CD4-positive, alpha-beta T cell treated with Interleukin-6 for 4 hours (primary cell): ENCODE data around the gene RAVER1.

ENCODE experiments used
- DNase-seq: peaks from one replicate; pipeline ENCODE4 v3.0.0-alpha.2; 2020; ENCODE audit warnings: mixed read lengths

Gene RAVER1

DNA sequence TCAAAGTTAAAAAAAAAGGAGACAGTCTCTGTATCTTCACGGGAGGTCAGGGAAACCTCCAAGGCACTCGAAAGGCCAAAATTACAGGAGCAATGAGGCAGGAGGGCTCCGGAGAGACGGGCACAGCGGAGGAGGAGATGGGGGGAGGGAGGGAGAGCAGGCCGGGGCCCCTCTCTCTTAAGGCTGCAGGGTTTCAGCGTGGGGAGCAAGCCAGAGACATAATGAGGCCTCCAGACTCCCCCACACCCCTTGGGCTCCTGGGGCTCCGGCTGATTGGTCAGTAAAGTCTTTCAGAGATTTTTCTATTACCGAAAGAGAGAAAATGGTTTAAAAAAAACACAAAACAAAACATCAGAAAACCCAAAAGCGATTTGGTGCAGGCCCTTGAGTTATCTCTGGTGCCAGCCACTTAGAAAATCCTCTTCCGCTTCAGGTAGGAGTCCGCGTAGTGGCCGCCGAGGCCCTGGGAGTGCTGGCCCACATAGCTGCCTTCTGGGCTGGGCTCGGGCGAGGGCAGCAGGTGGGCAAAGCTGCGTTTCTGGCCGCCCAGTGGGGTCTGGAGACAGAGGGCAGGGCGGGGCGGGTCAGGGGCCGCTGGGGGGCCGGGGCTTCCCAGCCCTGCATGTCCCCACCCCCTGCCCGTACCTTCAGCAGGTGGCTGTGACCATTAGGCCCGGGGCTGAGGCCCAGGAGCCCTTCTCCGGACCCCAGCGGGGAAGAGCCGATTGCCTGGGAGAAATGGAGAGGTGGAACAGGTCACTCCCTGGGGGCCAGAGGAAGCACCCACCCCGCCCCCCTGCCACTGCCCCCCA, 16.1 kb downstream of the RAVER1 start:
- no peak for DNase-seq

DNA sequence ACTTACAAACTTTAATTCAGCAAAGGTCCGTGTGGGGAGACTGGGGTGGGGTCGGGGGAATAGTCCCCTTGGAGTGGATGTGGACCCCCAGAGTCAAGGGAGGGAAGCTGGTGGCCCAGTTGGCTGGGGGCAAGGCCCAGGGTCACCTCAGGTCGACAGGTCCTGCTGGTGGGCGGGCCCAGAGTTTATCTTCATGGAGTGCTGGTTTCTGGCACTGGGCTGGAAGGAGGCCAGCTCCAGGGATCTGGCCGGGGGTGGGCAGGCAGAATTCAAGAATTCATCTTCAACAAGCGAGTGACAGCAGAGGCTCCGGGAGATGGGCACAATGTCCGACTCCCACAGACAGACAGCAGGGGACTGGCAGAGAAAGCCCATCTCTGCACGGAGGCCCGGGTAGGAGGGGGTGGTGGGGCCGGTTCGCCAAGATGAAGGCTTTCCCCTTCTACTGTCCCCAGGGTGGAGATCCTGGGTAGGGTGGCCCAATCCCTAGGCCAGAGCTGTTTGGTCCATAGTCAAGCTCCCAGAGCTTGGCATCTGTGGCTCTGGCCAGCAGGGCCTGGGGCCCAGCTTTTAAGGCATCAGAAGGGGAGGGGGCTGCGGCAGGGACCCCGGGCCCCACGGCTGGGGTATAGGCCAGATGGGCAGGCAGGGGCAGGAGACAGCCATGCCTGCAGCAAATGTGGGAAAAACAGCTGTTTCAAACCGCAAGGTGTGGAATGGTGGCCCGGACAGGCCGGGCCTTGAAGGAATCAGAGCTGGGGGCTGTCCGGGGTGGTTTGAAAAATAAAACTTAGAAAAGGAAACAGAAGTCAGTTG, 16.9 kb downstream of the RAVER1 start:
- no peak for DNase-seq

DNA sequence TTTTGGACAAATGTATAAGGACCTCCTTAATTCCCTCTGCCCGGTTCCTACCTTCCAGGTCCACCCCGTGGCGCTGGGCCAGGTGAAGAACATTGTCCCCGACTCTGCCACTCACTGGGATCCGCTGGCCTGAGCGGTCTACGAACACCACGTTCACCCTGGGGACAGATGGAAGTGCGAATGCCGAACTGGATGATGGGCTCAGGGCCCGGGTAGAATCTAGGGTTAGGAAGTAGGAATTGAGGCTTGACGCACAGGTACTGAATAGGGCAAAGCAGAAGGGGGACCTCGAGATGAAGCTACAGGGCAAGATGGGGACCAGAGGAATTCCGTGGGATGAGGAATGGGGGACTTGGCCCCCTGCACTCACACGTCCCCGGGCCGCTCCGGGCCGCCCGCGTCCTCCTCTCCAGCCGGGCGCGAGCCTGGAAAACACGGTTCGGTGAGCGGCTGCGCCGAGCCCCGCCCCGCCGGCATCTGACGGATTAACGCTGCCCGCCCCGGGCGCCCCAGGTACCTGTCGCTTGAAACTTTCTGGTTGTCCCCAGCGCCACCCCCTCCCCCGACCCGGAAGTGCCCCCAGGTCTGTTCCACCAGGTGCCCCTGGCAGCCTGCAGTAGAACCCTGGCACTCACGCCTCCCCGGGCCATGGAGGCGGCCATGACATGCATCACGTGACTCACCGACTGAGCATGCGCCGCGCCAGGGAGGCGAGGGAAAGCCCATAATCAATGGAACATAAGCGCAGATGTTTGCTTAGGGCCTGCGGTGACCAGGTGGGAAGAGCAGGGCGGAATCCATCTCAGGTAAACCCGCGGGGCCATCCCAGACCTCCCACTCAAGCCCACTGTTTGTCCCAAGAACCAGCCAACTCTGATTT, 17.8 kb downstream of the RAVER1 start, which contains the start of gene FDX2:
TSS of gene FDX2 (minus strand) at position 681 of the 880 bp plus-strand sequence. CDS start at position 662, 19 bp downstream.
- DNase-seq = peak; percentile 94

DNA sequence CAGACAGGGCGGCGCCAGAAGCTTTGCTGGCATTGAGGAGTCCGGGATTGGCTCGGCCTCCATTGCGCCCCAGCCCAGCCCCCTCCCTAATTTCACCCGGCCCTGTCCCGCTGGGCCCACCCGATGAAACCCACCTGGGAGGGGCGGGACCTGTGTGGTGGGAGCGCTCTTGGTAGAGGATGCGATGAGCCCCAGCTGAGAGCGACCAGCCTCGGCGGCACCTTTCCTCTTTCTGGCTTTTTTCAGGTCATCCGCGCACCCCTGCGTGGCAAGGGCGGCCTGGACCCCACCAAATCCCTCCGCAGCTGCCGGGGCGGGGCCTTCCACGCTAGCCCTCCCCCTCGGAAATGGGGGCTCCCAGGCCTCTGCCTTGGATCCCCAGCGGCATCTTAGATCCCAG, 23.9 kb downstream of the RAVER1 start, which contains the start of gene ZGLP1:
TSS of gene ZGLP1 (minus strand) at position 393 of the 400 bp plus-strand sequence.
- no peak for DNase-seq

DNA sequence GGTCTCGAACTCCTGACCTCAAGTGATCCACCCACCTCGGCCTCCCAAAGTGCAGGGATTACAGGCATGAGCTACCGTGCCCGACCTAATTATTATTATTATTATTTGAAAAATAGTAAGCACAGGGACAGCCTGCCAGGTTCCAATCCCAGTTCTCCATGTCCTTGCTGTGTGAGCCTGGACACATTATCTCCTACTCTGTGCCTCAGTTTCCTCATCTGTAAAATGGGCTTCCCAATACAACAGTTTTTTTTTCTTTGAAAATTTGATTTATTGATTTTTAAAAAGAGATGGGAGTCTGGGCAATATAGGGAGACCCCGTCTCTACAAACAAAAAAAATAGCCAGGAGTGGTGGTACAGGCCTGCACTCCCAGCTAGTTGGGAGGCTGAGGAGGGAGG, 27.0 kb downstream of the RAVER1 start:
- no peak for DNase-seq

DNA sequence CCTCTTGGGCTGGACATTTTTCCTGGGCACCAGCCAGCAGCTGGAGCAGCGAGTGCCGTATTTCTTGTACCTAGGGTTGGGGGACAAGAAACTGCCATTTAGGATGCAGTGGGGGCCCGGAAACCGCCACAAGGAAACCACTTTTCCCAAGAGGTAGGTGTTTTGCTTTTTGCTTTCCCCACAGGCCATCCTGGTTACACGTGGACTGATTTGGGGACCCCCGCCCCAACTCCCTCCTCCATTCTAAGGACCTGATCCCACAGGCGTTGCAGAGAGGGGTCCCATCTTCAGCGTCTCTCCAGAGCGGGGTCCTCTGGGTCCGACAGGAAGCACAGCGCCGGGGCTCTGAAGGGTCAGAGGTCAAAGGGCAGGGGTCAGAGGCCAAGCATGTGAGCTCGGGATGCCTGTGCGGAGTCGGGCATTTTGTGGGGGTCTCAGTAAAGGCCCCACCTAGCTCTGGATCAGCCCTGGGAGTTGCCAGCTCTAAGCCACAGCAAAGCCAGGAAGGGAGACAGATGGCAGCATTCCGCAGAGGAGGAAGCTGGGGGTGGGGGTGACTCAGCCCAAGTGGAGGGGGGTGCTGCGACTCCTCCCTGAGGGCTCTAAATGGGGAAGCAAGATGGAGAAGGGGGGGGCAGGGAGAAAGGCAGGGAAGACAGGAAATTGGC, 28.1 kb downstream of the RAVER1 start:
- DNase-seq = no peak

DNA sequence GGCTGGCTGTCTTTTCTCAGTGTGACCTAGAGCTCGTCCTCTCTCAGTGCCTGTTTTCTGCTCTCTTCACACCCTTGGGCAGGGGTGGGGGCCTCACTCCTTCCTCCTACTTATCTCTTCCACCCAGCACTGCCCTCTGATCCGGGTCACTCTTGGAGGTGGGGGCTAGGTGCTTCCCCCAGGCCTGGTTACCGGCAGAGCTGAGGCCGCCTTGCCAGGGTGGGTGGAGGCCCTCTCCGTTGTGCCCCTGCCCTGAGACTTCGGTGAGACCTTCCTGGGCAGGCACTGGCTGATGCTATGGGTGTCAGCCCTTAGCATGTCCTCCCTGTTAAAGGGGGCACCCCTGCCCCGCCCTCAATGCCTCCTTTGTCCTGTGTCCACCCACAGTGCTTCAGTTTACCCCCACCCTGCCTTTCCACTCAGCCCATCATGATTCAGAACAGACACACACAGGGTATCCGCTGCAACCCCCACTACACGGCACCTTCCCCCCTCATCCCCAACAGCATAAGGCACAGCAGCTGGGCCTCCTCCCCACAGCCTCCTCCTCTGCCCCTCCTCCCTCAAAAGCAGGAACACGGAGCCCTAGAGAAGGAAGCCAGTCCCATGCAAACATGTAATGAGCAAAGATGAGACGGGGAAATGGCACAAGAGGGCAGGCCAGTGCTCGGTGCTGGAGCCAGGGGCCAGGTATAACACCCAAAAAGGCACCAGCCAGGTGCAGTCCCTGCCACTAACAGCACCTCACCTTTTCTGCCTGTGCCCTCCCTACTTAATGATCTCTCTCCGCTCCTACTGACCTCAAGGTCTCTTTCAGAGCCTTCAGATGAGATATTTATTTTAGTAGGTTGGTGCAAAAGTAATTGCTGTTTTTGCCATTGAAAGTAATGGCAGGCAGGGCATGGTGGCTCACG, 33.5 kb downstream of the RAVER1 start:
- DNase-seq = no peak

DNA sequence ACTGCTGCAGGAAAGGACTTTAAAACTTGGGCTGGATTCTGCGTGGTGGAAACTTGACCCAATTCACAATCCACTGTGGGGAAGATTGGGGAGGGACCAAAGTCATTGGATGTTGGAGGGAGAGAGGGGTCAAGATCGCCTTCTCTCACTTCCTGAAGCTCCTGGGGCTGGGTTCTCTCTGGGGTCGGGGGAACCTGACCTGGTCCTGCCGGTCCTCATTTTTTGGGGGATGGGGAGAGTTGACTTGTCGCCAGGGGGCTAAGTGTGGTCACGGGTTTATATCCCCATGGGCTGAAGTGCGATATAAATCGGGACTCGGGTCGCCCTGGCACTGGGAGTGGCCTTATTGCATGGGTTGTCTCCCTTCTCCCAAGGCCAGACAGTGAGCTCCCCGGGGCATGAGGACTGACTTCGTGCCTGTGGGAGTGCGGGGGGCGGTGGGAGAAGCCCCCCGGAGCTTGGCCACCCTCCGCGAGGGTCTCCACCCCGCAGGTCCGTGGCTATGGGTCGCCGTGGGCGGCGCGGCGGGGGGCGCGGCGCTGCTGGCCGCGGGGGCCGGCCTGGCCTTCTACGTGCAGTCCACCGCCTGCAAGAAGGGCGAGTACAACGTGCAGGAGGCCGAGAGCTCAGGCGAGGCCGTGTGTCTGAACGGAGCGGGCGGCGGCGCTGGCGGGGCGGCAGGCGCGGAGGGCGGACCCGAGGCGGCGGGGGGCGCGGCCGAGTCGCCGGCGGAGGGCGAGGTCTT, 37.3 kb downstream of the RAVER1 start:
- no peak for DNase-seq

DNA sequence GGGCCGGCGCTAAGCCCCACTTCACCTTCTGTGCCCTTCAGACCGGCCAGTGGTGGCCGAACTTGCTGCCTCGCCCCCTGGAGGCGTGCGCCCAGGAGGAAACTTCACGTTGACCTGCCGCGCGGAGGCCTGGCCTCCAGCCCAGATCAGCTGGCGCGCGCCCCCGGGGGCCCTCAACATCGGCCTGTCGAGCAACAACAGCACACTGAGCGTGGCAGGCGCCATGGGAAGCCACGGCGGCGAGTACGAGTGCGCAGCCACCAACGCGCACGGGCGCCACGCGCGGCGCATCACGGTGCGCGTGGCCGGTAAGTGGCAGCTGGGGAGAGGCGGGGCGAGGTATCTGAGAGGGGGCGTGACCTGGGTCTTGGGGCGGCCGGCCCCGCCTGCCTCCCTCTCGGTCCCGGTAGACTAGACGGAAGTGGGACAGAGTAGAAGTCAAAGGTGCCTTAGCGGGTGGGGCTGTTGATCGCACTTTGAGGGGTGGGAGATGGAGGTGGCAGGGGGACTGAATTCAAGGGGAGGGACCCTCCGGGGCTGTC, 38.0 kb downstream of the RAVER1 start:
- DNase-seq = peak; percentile 83

DNA sequence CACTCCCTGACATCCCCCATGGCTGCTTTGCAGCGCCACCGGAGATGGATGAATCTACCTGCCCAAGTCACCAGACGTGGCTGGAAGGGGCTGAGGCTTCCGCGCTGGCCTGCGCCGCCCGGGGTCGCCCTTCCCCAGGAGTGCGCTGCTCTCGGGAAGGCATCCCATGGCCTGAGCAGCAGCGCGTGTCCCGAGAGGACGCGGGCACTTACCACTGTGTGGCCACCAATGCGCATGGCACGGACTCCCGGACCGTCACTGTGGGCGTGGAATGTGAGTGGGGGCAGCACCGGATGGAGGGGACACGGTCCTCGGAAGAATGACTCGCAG, 39.0 kb downstream of the RAVER1 start:
- no peak for DNase-seq

DNA sequence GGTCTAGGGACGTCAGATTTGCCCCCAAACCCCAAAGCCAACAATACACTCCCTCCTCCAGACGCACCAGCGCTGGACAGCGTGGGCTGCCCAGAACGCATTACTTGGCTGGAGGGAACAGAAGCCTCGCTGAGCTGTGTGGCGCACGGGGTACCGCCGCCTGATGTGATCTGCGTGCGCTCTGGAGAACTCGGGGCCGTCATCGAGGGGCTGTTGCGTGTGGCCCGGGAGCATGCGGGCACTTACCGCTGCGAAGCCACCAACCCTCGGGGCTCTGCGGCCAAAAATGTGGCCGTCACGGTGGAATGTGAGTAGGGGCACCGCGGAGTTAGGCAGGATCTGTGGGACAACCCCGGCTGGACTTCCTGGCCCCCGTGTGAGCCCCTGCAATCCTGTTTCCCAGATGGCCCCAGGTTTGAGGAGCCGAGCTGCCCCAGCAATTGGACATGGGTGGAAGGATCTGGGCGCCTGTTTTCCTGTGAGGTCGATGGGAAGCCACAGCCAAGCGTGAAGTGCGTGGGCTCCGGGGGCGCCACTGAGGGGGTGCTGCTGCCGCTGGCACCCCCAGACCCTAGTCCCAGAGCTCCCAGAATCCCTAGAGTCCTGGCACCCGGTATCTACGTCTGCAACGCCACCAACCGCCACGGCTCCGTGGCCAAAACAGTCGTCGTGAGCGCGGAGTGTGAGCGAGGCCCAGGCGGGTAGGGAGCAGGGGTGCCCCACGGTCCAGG, 39.5 kb downstream of the RAVER1 start:
- DNase-seq = no peak

DNA sequence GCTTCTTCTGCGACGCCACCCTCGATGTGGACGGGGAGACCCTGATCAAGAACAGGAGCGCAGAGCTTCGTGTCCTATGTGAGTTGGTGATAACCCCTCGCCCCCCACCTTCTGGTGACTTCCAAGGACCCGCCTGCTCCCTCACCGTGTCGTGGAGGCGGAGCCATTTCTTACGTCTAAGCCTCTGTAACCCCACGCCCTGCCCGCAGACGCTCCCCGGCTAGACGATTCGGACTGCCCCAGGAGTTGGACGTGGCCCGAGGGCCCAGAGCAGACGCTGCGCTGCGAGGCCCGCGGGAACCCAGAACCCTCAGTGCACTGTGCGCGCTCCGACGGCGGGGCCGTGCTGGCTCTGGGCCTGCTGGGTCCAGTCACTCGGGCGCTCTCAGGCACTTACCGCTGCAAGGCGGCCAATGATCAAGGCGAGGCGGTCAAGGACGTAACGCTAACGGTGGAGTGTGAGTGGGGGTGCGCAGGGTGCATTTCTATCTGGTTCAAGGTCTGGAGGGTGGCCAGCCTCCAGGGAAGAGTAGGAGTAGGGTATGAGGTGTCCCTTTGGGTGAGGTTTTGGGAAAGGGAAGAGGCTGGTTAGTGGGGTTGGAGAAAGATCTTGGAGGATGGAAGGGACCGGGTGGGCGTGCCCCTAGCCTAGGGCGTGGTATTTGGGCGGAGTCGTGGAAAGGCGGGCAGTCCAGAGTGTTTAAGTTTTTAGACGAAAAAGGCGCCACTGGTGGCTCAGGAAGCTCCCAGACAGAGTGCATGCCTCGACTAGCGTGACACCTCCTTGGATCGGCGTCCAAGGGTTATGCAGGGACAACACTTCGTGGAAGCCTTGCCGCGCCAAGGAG, 40.3 kb downstream of the RAVER1 start:
- no peak for DNase-seq

DNA sequence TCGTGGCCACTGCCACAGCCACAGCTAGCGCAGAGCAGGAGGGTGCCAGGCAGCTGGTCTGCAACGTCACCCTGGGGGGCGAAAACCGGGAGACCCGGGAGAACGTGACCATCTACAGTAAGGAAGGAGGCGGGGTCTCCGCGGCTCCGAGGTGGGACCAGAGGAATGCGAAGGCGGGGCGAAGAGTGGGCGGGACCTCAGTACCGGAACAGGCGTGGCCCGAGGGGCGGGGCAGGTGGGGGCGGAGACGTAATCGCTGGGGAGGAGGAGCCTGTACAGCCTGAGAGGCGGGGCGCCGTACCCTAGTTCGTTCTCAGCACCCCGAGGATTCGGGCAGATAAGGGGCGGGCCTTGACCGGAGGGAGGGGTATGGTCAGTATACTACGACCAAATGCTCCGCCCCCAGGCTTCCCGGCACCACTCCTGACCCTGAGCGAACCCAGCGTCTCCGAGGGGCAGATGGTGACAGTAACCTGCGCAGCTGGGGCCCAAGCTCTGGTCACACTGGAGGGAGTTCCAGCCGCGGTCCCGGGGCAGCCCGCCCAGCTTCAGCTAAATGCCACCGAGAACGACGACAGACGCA, 41.0 kb downstream of the RAVER1 start:
- peak; percentile 59 for DNase-seq

DNA sequence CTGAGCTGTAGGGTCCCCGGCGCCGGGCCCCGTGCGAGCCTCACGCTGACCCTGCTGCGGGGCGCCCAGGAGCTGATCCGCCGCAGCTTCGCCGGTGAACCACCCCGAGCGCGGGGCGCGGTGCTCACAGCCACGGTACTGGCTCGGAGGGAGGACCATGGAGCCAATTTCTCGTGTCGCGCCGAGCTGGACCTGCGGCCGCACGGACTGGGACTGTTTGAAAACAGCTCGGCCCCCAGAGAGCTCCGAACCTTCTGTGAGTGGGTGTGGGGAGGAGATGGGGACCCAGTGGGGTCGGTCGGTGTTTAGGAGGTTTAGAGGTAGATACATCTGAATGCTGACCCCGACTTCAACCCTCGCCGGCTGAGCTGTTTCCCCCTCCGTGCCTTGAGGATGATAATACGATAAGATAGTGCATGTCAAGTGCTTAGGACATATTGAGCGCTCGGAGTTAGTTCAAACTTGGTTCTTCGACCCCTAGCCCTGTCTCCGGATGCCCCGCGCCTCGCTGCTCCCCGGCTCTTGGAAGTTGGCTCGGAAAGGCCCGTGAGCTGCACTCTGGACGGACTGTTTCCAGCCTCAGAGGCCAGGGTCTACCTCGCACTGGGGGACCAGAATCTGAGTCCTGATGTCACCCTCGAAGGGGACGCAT, 41.6 kb downstream of the RAVER1 start:
- no peak for DNase-seq

DNA sequence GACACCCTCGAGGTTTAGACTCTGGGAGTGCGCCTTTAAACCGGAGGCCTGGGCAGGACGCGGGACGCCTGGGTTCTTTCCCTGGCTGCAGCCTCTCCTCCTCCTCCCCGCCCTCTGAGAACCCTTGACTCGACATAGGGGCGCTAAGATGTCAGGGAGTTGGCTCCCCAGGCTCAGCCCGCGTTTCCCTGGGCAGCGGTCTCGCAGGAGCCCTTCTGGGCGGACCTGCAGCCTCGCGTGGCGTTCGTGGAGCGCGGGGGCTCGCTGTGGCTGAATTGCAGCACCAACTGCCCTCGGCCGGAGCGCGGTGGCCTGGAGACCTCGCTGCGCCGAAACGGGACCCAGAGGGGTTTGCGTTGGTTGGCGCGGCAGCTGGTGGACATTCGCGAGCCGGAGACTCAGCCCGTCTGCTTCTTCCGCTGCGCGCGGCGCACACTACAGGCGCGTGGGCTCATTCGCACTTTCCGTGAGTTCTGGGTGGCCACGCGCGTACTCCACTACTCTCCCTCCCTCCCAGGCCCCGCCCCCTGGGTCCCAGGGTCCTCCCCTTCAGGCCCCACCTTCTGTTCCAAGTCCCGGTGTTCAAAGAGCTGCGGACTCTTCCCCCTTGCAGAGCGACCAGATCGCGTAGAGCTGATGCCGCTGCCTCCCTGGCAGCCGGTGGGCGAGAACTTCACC, 42.3 kb downstream of the RAVER1 start:
- DNase-seq = peak; percentile 68

DNA sequence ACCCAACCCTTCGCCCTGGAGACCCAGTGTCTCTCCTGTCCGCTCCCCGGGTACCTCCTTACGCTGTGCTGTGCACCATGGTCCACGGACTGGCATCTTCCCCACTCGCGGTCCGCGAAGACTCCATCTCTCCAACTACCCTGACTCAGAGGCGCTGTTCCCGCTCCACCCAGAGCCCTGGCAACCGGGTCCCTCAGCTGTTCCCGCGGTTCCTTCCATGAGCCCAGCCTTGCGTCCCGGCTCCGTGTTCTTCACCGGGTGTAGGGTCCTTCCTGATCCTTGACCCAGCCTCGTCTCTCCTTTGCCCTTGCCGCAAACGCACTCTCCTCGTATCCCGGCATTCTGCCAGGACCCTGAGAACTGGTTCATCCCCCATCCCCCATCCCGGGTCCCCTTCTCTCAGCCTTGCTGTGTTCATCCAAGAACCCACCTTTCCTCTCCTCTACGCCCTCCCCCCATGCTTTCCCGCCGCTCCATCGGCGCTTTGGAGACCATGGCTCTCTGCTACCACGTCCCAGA, 42.9 kb downstream of the RAVER1 start:
- DNase-seq = no peak
